A673 (cell line): Measurements from ENCODE around the gene SOWAHD. TPM values are rescaled to one million over a fixed set of nuclear protein-coding genes. Genes with fewer than 3 reads are reported as not detected.

ENCODE experiments used
- BruUV-seq: library from RNA; stranded (reverse); fragments of 400-500 nt; replicated peaks from 2 replicates; lab custom pipeline; 2021; lab: Mats Ljungman, UMichigan
- CTCF ChIA-PET: fragments of 300-600 bp; sonication (Branson Sonifier 250); formaldehyde crosslinking; loops from one replicate; lab custom pipeline; 2022; ENCODE audit warnings: antibody characterized with exemption; lab: Charles Lee
- POLR2A ChIA-PET: fragments of 300-600 bp; sonication (Branson Sonifier 250); formaldehyde crosslinking; loops from one replicate; lab custom pipeline; 2022; ENCODE audit warnings: antibody characterized with exemption; ENCODE audit not compliant: low non-redundant PET; lab: Charles Lee
- DNase-seq: peaks from one replicate; pipeline ENCODE4 v3.0.0-alpha.2; 2015; ENCODE audit warnings: low spot score
- H3K27ac ChIP-seq: fragments of 200-600 bp; sonication (generic); 2 replicates; pipeline ENCODE4 v1.5.1; 2016; ENCODE audit warnings: mixed run types, low read depth, mild to moderate bottlenecking, mixed read lengths, antibody characterized with exemption, low read length; ENCODE audit not compliant: poor library complexity, severe bottlenecking
- H3K27me3 ChIP-seq: fragments of 200-600 bp; sonication (generic); replicated peaks from 2 replicates; pipeline ENCODE4 v1.6.1; 2017; ENCODE audit warnings: mixed run types, low read depth, mild to moderate bottlenecking, mixed read lengths, antibody characterized with exemption, low read length; ENCODE audit not compliant: insufficient read depth, poor library complexity
- H3K36me3 ChIP-seq: fragments of 200-600 bp; sonication (generic); 2 replicates; pipeline ENCODE4 v1.6.1; 2016; ENCODE audit warnings: mixed run types, mild to moderate bottlenecking, mixed read lengths, antibody characterized with exemption, low read length; ENCODE audit not compliant: insufficient read depth, poor library complexity, severe bottlenecking
- H3K4me1 ChIP-seq: fragments of 200-600 bp; sonication (generic); 2 replicates; pipeline ENCODE4 v1.6.1; 2017; ENCODE audit warnings: mixed run types, mild to moderate bottlenecking, mixed read lengths, antibody characterized with exemption, low read length; ENCODE audit not compliant: insufficient read depth, poor library complexity, severe bottlenecking
- H3K4me3 ChIP-seq: fragments of 200-600 bp; sonication (generic); 2 replicates; pipeline ENCODE4 v1.5.1; 2016; ENCODE audit warnings: low read depth, mixed run types, mild to moderate bottlenecking, mixed read lengths, low read length; ENCODE audit not compliant: poor library complexity, severe bottlenecking
- H3K9me3 ChIP-seq: fragments of 200-600 bp; sonication (generic); 2 replicates; pipeline ENCODE4 v1.6.1; 2016; ENCODE audit warnings: mixed run types, low read depth, mild to moderate bottlenecking, mixed read lengths, antibody characterized with exemption, low read length; ENCODE audit not compliant: poor library complexity, severe bottlenecking
- CTCF ChIP-seq: fragments of 300-800, 200-600 bp; sonication (generic); conservative IDR thresholded peaks from 2 replicates; pipeline ENCODE4 v1.5.1; 2017; ENCODE audit warnings: low read depth, mild to moderate bottlenecking, antibody characterized with exemption, low read length, moderate library complexity, mixed read lengths
- EZH2 ChIP-seq: fragments of 200-600 bp; sonication (generic); IDR thresholded peaks from 2 replicates; pipeline ENCODE4 v1.6.1; 2017; ENCODE audit warnings: borderline replicate concordance, low read depth, mild to moderate bottlenecking, mixed read lengths, antibody characterized with exemption, low read length; ENCODE audit not compliant: poor library complexity, severe bottlenecking
- intact Hi-C: fragments of 100-400 bp; cut with micrococcal nuclease; formaldehyde crosslinking; loops from one replicate; pipeline ENCODE4 v1.10.0; 2022; ENCODE audit not compliant: unreplicated experiment
- total RNA-seq: library from RNA; stranded (reverse); gene quantifications from 2 replicates; pipeline ENCODE4 v1.2.3, GENCODE V29; 2021

SOWAHD gene
- total RNA-seq, 1 experiment from 2014 or later, result not detected

DNA sequence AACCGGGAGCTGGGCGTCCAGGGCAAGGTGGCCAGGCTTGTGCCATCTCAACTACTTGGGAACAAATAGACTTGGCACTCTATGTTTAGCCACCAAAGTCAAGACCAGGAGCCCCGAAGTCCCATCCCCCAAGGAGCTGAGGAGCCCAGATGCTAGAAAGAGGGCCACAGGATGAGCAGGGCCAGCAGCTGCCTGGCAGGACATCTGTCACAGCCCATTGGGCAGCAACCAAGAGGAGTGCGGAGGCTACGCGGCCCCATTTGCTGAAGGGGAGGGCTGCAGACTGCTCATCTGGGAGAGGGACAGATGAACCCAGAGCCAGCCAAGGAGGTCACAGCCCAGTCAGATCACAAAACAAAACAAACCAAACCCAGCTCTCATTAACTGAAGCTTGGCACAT, 22.9 kb upstream of the SOWAHD start:
- TF ChIP-seq CTCF (no peak), EZH2 (no peak)
- Histone ChIP-seq H3K9me3 (no peaks in the 10 kb centered on the region), H3K4me1 (peaks cover 3% of the 10 kb centered on the region), H3K27me3 (no peaks in the 10 kb centered on the region), H3K27ac (no peak overlapping the region), H3K36me3 (no peaks in the 10 kb centered on the region), H3K4me3 (no peak overlapping the region)
- BruUV-seq, result no TSS peak
- POLR2A ChIA-PET, result no interaction called here
- intact Hi-C loops, result no loop called here
- CTCF ChIA-PET, result no interaction called here
- DNase-seq, result no peak

GRCh38 chrX:119736206-119736764, 22.1 kb upstream of the SOWAHD start:
- ChIA-PET CTCF (no interaction called here), POLR2A (no interaction called here)
- Histone ChIP-seq H3K27ac (no peak overlapping the region), H3K36me3 (no peaks in the 10 kb centered on the region), H3K9me3 (no peaks in the 10 kb centered on the region), H3K4me3 (no peak overlapping the region), H3K4me1 (peaks cover 3% of the 10 kb centered on the region), H3K27me3 (no peaks in the 10 kb centered on the region)
- no TSS peak for BruUV-seq
- intact Hi-C loops, result no loop called here
- TF ChIP-seq EZH2 (no peak), CTCF (no peak)
- DNase-seq, result no peak

DNA sequence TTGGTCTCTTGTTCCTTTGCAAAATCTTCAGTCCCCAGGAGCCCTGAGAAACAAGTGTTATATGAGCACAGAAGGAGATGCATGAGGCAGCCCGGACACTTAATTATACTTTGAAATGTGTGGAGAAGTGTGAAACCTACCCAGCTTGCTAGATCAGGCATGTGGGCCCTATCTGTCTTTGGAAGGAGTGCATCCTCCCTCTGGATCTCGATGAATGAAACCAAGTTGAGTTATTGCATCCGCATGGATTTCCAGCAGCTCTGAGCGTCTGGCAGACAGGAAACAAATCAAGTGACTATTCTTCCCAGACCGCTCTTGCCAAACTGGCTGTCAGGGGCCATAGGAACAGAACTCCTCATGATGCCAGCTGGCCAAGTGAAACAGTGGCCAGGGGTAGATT, 19.6 kb upstream of the SOWAHD start:
- intact Hi-C loops, result no loop called here
- CTCF ChIA-PET, result no interaction called here
- POLR2A ChIA-PET, result no interaction called here

More for the DNA sequence above, 19.6 kb upstream of the SOWAHD start:
- H3K27ac ChIP-seq, result no peak overlapping the region
- no TSS peak for BruUV-seq
- no peaks in the 10 kb centered on the region for H3K9me3 ChIP-seq
- H3K27me3 ChIP-seq, result no peaks in the 10 kb centered on the region
- H3K4me1 ChIP-seq, result peaks cover 3% of the 10 kb centered on the region
- H3K36me3 ChIP-seq, result no peaks in the 10 kb centered on the region
- no peak overlapping the region for H3K4me3 ChIP-seq
- DNase-seq, result no peak
- TF ChIP-seq EZH2 (no peak), CTCF (no peak)
